GM23338 (cell line): ENCODE measurements around the gene TMPRSS13. TPM values are rescaled to one million over a fixed set of nuclear protein-coding genes. Genes with fewer than 3 reads are reported as not detected.

Source experiments
- ATAC-seq: fragments of 200-7000 bp; cut with Tn5 transposase; 3 replicates; pipeline ENCODE4 v1.9.1; 2020
- DNase-seq: peaks from one replicate; pipeline ENCODE4 v3.0.0-alpha.2; 2015; ENCODE audit warnings: low spot score
- H2AFZ ChIP-seq: fragments of 200-600 bp; sonication (generic); 2 replicates; pipeline ENCODE4 v1.8.0; 2016; ENCODE audit warnings: antibody characterized with exemption, mild to moderate bottlenecking, moderate library complexity
- H3F3A ChIP-seq: fragments of 200-600 bp; sonication (generic); replicated peaks from 2 replicates; pipeline ENCODE4 v1.8.0; 2017; ENCODE audit warnings: antibody characterized with exemption, mixed run types, low read depth
- H3K27ac ChIP-seq: fragments of 200-600 bp; sonication (generic); 2 replicates; pipeline ENCODE4 v1.6.1; 2016; ENCODE audit warnings: low read depth
- H3K27me3 ChIP-seq: fragments of 200-600 bp; sonication (generic); 2 replicates; pipeline ENCODE4 v1.8.0; 2016; ENCODE audit warnings: mild to moderate bottlenecking, mixed run types, moderate library complexity; ENCODE audit not compliant: insufficient read depth
- H3K36me3 ChIP-seq: fragments of 200-600 bp; sonication (generic); 2 replicates; pipeline ENCODE4 v1.8.0; 2016; ENCODE audit warnings: mild to moderate bottlenecking; ENCODE audit not compliant: insufficient read depth
- H3K4me1 ChIP-seq: fragments of 200-600 bp; sonication (generic); 2 replicates; pipeline ENCODE4 v1.8.0; 2016; ENCODE audit warnings: mild to moderate bottlenecking, moderate library complexity; ENCODE audit not compliant: insufficient read depth
- H3K4me2 ChIP-seq: fragments of 200-600 bp; sonication (generic); 2 replicates; pipeline ENCODE4 v1.7.1; 2017; ENCODE audit warnings: mixed run types
- H3K4me3 ChIP-seq: fragments of 200-600 bp; sonication (generic); 2 replicates; pipeline ENCODE4 v1.6.1; 2016; ENCODE audit warnings: mixed run types
- H3K79me2 ChIP-seq: fragments of 200-600 bp; sonication (generic); replicated peaks from 2 replicates; pipeline ENCODE4 v1.8.0; 2017; ENCODE audit warnings: mild to moderate bottlenecking; ENCODE audit not compliant: insufficient read depth
- H3K9me2 ChIP-seq: fragments of 200-600 bp; sonication (generic); 2 replicates; pipeline ENCODE4 v1.8.0; 2017; ENCODE audit not compliant: insufficient read depth
- H4K20me1 ChIP-seq: fragments of 200-600 bp; sonication (generic); replicated peaks from 2 replicates; pipeline ENCODE4 v1.8.0; 2017; ENCODE audit warnings: mild to moderate bottlenecking; ENCODE audit not compliant: insufficient read depth
- H3K27ac Mint-ChIP-seq: 2 replicates; pipeline ENCODE4 v1.8.0; 2020; ENCODE audit warnings: inconsistent platforms, mild to moderate bottlenecking, moderate library complexity, mixed read lengths
- H3K27me3 Mint-ChIP-seq: 3 replicates; pipeline ENCODE4 v1.8.0; 2022; ENCODE audit warnings: low read depth, mild to moderate bottlenecking, moderate library complexity, mixed read lengths, inconsistent platforms; ENCODE audit not compliant: insufficient read depth, poor library complexity
- H3K36me3 Mint-ChIP-seq: 3 replicates; pipeline ENCODE4 v1.8.0; 2021; ENCODE audit warnings: low read depth, mild to moderate bottlenecking, inconsistent platforms, moderate library complexity, mixed read lengths
- H3K4me1 Mint-ChIP-seq: 3 replicates; pipeline ENCODE4 v1.8.0; 2020; ENCODE audit warnings: mild to moderate bottlenecking, inconsistent platforms, mixed read lengths
- H3K4me3 Mint-ChIP-seq: 3 replicates; pipeline ENCODE4 v1.8.0; 2021; ENCODE audit warnings: moderate library complexity, mild to moderate bottlenecking, inconsistent platforms, mixed read lengths
- H3K9me3 Mint-ChIP-seq: 3 replicates; pipeline ENCODE4 v1.8.0; 2020; ENCODE audit warnings: moderate library complexity, mild to moderate bottlenecking, inconsistent platforms, mixed read lengths
- CTCF ChIP-seq, 2 experiments: fragments of 200-600 bp in 1 of 2; sonication (generic) in 1 of 2; conservative IDR thresholded peaks; 2 replicates each; pipeline versions ENCODE4 v1.5.1 to v1.6.1; 2016 to 2017; ENCODE audit warnings: antibody characterized with exemption in 2 of 2, low read depth in 2 of 2, mild to moderate bottlenecking in 2 of 2, moderate library complexity in 1 of 2
- EZH2phosphoT487 ChIP-seq: fragments of 200-600 bp; sonication (generic); IDR thresholded peaks from one replicate; pipeline ENCODE4 v1.8.1; 2018; ENCODE audit warnings: antibody characterized with exemption; ENCODE audit not compliant: unreplicated experiment
- POLR2AphosphoS5 ChIP-seq: IDR thresholded peaks from 2 replicates; pipeline ENCODE4 v1.6.1; 2016; ENCODE audit warnings: antibody characterized with exemption, low read depth
- REST ChIP-seq: IDR thresholded peaks from one replicate; pipeline ENCODE4 v1.6.1; 2018; ENCODE audit warnings: antibody characterized with exemption; ENCODE audit not compliant: unreplicated experiment
- STAT1 ChIP-seq: IDR thresholded peaks from one replicate; pipeline ENCODE4 v1.6.1; 2016; ENCODE audit warnings: antibody characterized with exemption; ENCODE audit not compliant: unreplicated experiment
- ZNF114 ChIP-seq: fragments of 250-450 bp; sonication (Bioruptor Pico); IDR thresholded peaks from 2 replicates; pipeline ENCODE4 v1.5.0; 2020; ENCODE audit warnings: mild to moderate bottlenecking, moderate library complexity
- ZNF331 ChIP-seq: fragments of 250-450 bp; sonication (Bioruptor Pico); IDR thresholded peaks from 2 replicates; pipeline ENCODE4 v1.5.0; 2020; ENCODE audit warnings: low read depth, mild to moderate bottlenecking, moderate library complexity
- polyA plus RNA-seq: library from polyadenylated mRNA; unstranded; fragments of >200 nt; fragmentation: Nextera tagmentation; extraction: Ambion mirVana; gene quantifications from 2 replicates; pipeline ENCODE4 v1.2.1, GENCODE V29; 2016
- total RNA-seq: library from RNA; depleted of rRNA; stranded (reverse); fragments of >200 nt; shearing (Covaris generic); gene quantifications from 2 replicates; pipeline ENCODE4 v1.2.3, GENCODE V29; 2014

The TMPRSS13 gene
- total and polyA plus RNA-seq, 2 experiments from 2014 or later: 0.31 TPM; not detected in 1

- TF ChIP-seq STAT1: no peak
Observed at GRCh38 chr11:117877120-117877784, 52.0 kb downstream of the TMPRSS13 start (continued).

- H3K36me3 Mint-ChIP-seq: no peaks in the 10 kb centered on the region
Observed at GRCh38 chr11:117876341-117877119, 52.7 kb downstream of the TMPRSS13 start, which contains the start of gene FXYD6. FXYD6 (minus strand) TSS chr11:117876658; CDS start chr11:117842776, 33,882 bp downstream.

More at GRCh38 chr11:117876341-117877119, 52.7 kb downstream of the TMPRSS13 start, which contains the start of gene FXYD6:
- peak within 1 kb of the TSS; percentile 98 for H2AFZ ChIP-seq
- H4K20me1 ChIP-seq: peaks cover 7% of the 10 kb centered on the region; the same call in 1 of the 2 replicates
- peaks cover 23% of the 10 kb centered on the region for H3K4me1 ChIP-seq
- ATAC-seq (peak; percentile 64), DNase-seq (peak; percentile 83)
- peaks cover 41% of the 10 kb centered on the region for H3K27me3 ChIP-seq
- peaks cover 37% of the 10 kb centered on the region for H3K4me1 Mint-ChIP-seq
- H3K36me3 ChIP-seq: no peaks in the 10 kb centered on the region
- H3K4me2 ChIP-seq: peak within 1 kb of the TSS; percentile 99
- no peaks in the 10 kb centered on the region; the same call in 1 of the 2 replicates for H3F3A ChIP-seq
- H3K4me3 ChIP-seq: peak within 1 kb of the TSS; percentile 91
- no peaks in the 10 kb centered on the region for H3K9me2 ChIP-seq
- H3K27ac ChIP-seq: no peak within 1 kb of the TSS
- peaks cover 7% of the 10 kb centered on the region; the same call in 1 of the 2 replicates for H3K79me2 ChIP-seq
- no peaks in the 10 kb centered on the region for H3K9me3 Mint-ChIP-seq
- no peak within 1 kb of the TSS for H3K27ac Mint-ChIP-seq
- TF ChIP-seq EZH2phosphoT487 (no peak), ZNF331 (CRISPR knock-in tag) (no peak), CTCF (conservative IDR thresholded peaks at IDR 0.05; ENCODE audit: low read depth in 2 of 2) (no peak), REST (no peak), POLR2AphosphoS5 (peak; percentile 46; the same call in 1 of the 2 replicates), ZNF114 (CRISPR knock-in tag) (no peak)
- peaks cover 18% of the 10 kb centered on the region for H3K27me3 Mint-ChIP-seq
- peak within 1 kb of the TSS; percentile 97 for H3K4me3 Mint-ChIP-seq
